HEK293 (cell line): ENCODE results near the gene GRIK4.

ENCODE experiments used
- CTCF ChIP-seq: fragments of 450-650 bp; formaldehyde crosslinking; IDR thresholded peaks from 2 replicates; pipeline ENCODE4 v1.5.1; 2016; ENCODE audit warnings: missing biosample characterization, missing genetic modification characterization
- EGR2 ChIP-seq: fragments of 450-650 bp; formaldehyde crosslinking; IDR thresholded peaks from 2 replicates; pipeline ENCODE4 v1.5.1; 2016; ENCODE audit warnings: low read depth, missing biosample characterization, missing genetic modification characterization
- ZBTB10 ChIP-seq: fragments of 450-650 bp; formaldehyde crosslinking; IDR thresholded peaks from 2 replicates; pipeline ENCODE4 v1.5.1; 2016; ENCODE audit warnings: missing biosample characterization, missing genetic modification characterization
- ZNF174 ChIP-seq: fragments of 450-650 bp; formaldehyde crosslinking; IDR thresholded peaks from 2 replicates; pipeline ENCODE4 v1.5.0; 2017; ENCODE audit warnings: missing biosample characterization, mild to moderate bottlenecking, missing genetic modification characterization
- ZNF610 ChIP-seq: fragments of 450-650 bp; formaldehyde crosslinking; IDR thresholded peaks from 2 replicates; pipeline ENCODE4 v1.5.1; 2016; ENCODE audit warnings: missing biosample characterization, missing genetic modification characterization, borderline replicate concordance
- ZNF660 ChIP-seq: fragments of 450-650 bp; IDR thresholded peaks from 2 replicates; pipeline ENCODE4 v1.5.1; 2018; ENCODE audit warnings: missing biosample characterization, mild to moderate bottlenecking, missing genetic modification characterization
- TF ChIP-seq, protein P1 (sequence below): fragments of 450-650 bp; formaldehyde crosslinking; IDR thresholded peaks from 2 replicates; pipeline ENCODE4 v1.5.1; 2016; ENCODE audit warnings: missing biosample characterization, missing genetic modification characterization

- TF ChIP-seq ZNF610 (no peak), ZBTB10 (tag by site-specific recombination) (no peak), ZNF660 (tag by site-specific recombination) (no peak), CTCF (tag by site-specific recombination) (no peak), EGR2 (tag by site-specific recombination) (no peak), ZNF174 (no peak)
- TF ChIP-seq, protein P1, sequence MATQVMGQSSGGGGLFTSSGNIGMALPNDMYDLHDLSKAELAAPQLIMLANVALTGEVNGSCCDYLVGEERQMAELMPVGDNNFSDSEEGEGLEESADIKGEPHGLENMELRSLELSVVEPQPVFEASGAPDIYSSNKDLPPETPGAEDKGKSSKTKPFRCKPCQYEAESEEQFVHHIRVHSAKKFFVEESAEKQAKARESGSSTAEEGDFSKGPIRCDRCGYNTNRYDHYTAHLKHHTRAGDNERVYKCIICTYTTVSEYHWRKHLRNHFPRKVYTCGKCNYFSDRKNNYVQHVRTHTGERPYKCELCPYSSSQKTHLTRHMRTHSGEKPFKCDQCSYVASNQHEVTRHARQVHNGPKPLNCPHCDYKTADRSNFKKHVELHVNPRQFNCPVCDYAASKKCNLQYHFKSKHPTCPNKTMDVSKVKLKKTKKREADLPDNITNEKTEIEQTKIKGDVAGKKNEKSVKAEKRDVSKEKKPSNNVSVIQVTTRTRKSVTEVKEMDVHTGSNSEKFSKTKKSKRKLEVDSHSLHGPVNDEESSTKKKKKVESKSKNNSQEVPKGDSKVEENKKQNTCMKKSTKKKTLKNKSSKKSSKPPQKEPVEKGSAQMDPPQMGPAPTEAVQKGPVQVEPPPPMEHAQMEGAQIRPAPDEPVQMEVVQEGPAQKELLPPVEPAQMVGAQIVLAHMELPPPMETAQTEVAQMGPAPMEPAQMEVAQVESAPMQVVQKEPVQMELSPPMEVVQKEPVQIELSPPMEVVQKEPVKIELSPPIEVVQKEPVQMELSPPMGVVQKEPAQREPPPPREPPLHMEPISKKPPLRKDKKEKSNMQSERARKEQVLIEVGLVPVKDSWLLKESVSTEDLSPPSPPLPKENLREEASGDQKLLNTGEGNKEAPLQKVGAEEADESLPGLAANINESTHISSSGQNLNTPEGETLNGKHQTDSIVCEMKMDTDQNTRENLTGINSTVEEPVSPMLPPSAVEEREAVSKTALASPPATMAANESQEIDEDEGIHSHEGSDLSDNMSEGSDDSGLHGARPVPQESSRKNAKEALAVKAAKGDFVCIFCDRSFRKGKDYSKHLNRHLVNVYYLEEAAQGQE (tag by site-specific recombination) = no peak
Measured at GRCh38 chr11:120823159-120823558, 311.6 kb downstream of the GRIK4 start.
